ENCODE data around the gene LRIG1.

The LRIG1 gene

GRCh38 chr3:66378256-66378655 lies 122.6 kb downstream of the LRIG1 start:
- peak; percentile 10 for DNase-seq

GRCh38 chr3:66377800-66378199 lies 123.0 kb downstream of the LRIG1 start:
- no peak for DNase-seq

- DNase-seq, result no peak
Observed at GRCh38 chr3:66376568-66376967, 124.3 kb downstream of the LRIG1 start.

- peak; percentile 20 for DNase-seq
Observed at GRCh38 chr3:66372681-66373350, 128.0 kb downstream of the LRIG1 start.

- no peak for DNase-seq
Observed at GRCh38 chr3:66371432-66371831, 129.4 kb downstream of the LRIG1 start.

GRCh38 chr3:66370179-66370578 lies 130.6 kb downstream of the LRIG1 start:
- DNase-seq, result no peak

GRCh38 chr3:66367979-66368378 lies 132.8 kb downstream of the LRIG1 start:
- no peak for DNase-seq

GRCh38 chr3:66366747-66367146 lies 134.1 kb downstream of the LRIG1 start:
- no peak for DNase-seq

GRCh38 chr3:66365080-66365479 lies 135.7 kb downstream of the LRIG1 start:
- DNase-seq, result no peak

GRCh38 chr3:66363148-66363547 lies 137.7 kb downstream of the LRIG1 start:
- DNase-seq, result no peak

GRCh38 chr3:66362541-66362941 lies 138.3 kb downstream of the LRIG1 start:
- no peak for DNase-seq

- no peak for DNase-seq
Observed at GRCh38 chr3:66361356-66361755, 139.5 kb downstream of the LRIG1 start.

- DNase-seq, result no peak
Observed at GRCh38 chr3:66355997-66356396, 144.8 kb downstream of the LRIG1 start.

GRCh38 chr3:66355394-66355793 lies 145.4 kb downstream of the LRIG1 start:
- peak; percentile 14 for DNase-seq

GRCh38 chr3:66354001-66354400 lies 146.8 kb downstream of the LRIG1 start:
- no peak for DNase-seq

GRCh38 chr3:66353530-66353929 lies 147.3 kb downstream of the LRIG1 start:
- no peak for DNase-seq

GRCh38 chr3:66353039-66353438 lies 147.8 kb downstream of the LRIG1 start:
- no peak for DNase-seq

- DNase-seq, result no peak
Observed at GRCh38 chr3:66350601-66351000, 150.2 kb downstream of the LRIG1 start.

- DNase-seq, result no peak
Observed at GRCh38 chr3:66348704-66349103, 152.1 kb downstream of the LRIG1 start.

GRCh38 chr3:66344848-66345578 lies 155.8 kb downstream of the LRIG1 start:
- DNase-seq, result no peak

GRCh38 chr3:66344391-66344811 lies 156.4 kb downstream of the LRIG1 start:
- no peak for DNase-seq

- no peak for DNase-seq
Observed at GRCh38 chr3:66342717-66343356, 158.0 kb downstream of the LRIG1 start.

GRCh38 chr3:66338927-66339326 lies 161.9 kb downstream of the LRIG1 start:
- DNase-seq, result no peak

- DNase-seq, result no peak
Observed at GRCh38 chr3:66336333-66336766, 164.5 kb downstream of the LRIG1 start.
